GM12864 (cell line): Measurements from ENCODE around the gene ZFP36L1.

Experiments
- DNase-seq: peaks from one replicate; pipeline ENCODE4 v3.0.0-alpha.2; 2011; ENCODE audit warnings: low read depth
- H3K4me3 ChIP-seq: 2 replicates; pipeline ENCODE4 v1.5.1; 2011; ENCODE audit warnings: mild to moderate bottlenecking, low read depth, low read length, control low read depth
- CTCF ChIP-seq: IDR thresholded peaks from 2 replicates; pipeline ENCODE4 v1.5.1; 2011; ENCODE audit warnings: low read depth, mild to moderate bottlenecking, moderate library complexity, low read length, control low read depth, inconsistent platforms; ENCODE audit errors: missing control alignments

The ZFP36L1 gene

GRCh38 chr14:68753690-68754089, 39.2 kb downstream of the ZFP36L1 start:
- H3K4me3 ChIP-seq: no peak overlapping the region
- no peak for TF ChIP-seq CTCF

DNA sequence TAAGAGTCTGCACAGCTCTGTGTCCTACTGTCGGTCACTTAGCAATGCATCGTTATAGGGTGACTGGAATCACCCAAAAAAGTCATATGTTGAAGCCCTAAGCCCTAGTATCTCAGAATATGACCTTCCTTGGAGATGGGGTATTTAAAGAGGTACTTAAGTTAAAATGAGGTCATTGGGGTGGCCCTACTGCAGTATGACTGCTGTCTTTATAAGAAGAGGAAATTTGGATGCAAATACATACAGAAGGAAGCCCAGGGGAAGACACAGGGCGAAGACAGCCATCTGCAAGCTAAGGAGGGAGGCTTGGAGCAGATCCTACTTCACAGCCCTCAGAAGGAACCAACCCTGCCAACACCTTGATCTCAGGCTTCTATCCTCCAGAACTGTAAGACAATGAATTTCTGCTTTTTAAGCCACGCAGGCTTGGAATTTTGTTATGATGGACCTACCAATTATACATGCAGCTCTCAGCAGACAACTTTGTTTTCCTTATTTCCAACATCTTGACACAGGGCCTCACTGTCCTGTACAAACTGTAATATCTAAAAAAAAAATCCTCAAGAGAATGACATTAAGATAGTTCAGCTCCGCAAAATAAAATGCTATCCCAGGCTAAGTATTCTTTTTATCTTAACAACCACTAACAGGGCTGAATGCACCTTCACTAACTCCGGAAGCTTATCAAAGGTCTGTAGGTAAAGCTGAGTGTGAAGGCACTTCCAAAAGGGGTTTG, 40.4 kb downstream of the ZFP36L1 start:
- no peak for DNase-seq
- no peak overlapping the region for H3K4me3 ChIP-seq
- TF ChIP-seq CTCF: no peak

More at GRCh38 chr14:68753690-68754089, 39.2 kb downstream of the ZFP36L1 start:
- DNase-seq: no peak

DNA sequence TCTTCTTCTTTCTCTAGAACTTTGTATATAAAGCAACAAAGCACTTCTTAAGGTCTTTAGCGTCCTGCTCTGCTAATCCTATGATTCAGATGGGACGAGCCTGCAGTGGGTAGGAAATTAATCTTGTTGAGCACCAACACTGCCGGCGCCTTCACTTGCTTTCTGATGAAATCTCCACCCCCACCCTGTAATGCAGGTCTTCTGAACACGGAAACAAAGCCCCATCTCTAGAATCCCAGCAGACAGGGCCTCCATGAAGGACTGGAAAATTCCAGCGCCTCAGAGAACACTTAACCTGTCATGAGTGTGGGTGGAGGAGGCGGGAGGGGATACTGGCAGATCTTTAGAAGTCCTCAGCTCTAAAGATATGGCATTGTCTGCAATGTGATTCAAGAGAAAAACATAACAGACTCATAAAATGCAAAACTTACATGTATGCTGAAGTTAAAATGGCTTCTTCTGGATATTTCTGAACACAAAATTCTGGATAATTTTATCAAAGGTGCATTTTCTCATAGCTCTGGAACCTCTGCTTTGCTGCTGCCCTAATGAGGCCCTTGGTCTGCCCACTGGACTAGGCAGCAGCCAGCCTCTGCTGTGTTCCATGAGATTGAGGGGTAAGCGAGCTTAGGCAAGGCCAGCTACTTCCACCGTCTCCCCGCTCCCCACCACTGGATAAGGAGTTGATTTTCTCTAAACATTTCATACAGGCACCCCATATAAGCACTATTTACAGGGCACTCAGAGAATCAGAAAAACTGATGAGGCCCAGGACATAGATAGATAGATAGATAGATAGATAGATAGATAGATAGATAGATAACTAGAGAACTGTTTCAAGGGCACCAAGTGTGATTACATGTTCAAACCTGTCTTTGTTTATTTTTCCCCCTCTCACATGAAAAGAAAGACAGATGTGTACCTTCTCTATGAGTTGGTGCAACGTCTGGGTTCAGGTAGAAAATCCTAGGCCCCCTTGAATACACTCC, 43.1 kb downstream of the ZFP36L1 start:
- TF ChIP-seq CTCF: no peak
- no peak for DNase-seq
- no peak overlapping the region for H3K4me3 ChIP-seq

GRCh38 chr14:68748691-68749090, 44.2 kb downstream of the ZFP36L1 start:
- H3K4me3 ChIP-seq: no peak overlapping the region
- DNase-seq: no peak

GRCh38 chr14:68748260-68748659, 44.6 kb downstream of the ZFP36L1 start:
- no peak for DNase-seq
- no peak overlapping the region for H3K4me3 ChIP-seq
- TF ChIP-seq CTCF: no peak

More at GRCh38 chr14:68748691-68749090, 44.2 kb downstream of the ZFP36L1 start:
- no peak for TF ChIP-seq CTCF

DNA sequence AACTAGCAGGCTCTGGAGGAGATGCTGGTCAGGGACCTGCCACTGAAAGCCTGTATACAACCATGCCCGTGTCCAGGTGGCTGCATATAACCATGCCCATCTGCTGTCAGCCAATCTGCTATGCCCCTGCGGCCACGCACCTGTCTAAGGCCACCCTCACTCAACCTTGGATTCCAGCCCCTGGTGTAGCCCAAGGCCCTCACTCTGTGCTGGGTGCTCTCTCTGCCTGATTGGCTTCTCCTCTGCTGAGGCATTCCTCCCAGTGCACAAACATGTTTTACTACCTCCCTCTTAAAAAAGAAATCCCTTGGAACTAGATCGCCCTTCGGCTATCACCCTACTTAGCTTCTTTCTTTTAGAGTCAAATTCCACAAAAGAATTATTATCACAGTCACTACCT, 45.5 kb downstream of the ZFP36L1 start:
- no peak for DNase-seq
- no peak for TF ChIP-seq CTCF
- no peak overlapping the region for H3K4me3 ChIP-seq
